ENCODE data around the gene NKG7. TPM values are rescaled to one million over a fixed set of nuclear protein-coding genes. Genes with fewer than 3 reads are reported as not detected.

Gene NKG7
- total RNA-seq, 1 donor from 2014 or later, result 2.1 TPM

GRCh38 chr19:51352783-51353360 lies 19.6 kb downstream of the NKG7 start:
- POLR2A ChIA-PET, result no interaction called here
- no peaks in the 10 kb centered on the region for H3K9me3 Mint-ChIP-seq
- CTCF ChIA-PET, result no interaction called here
- intact Hi-C loops (cut with micrococcal nuclease), result no loop called here
- DNase-seq (no peak), ATAC-seq (ENCODE audit: low read depth) (no peak)
- peaks cover 36% of the 10 kb centered on the region for H3K36me3 Mint-ChIP-seq (ENCODE audit: low read depth)
- no peak overlapping the region for H3K27ac Mint-ChIP-seq
- H3K4me1 Mint-ChIP-seq, result peaks cover 1% of the 10 kb centered on the region
- H3K27me3 Mint-ChIP-seq, result no peaks in the 10 kb centered on the region
- TF ChIP-seq CTCF (IDR thresholded peaks at IDR 0.05), result no peak
- no peak overlapping the region for H3K4me3 Mint-ChIP-seq

- TF ChIP-seq CTCF (IDR thresholded peaks at IDR 0.05), result no peak
- ATAC-seq (ENCODE audit: low read depth), result no peak
- intact Hi-C loops (cut with micrococcal nuclease), result no loop called here
- Mint-ChIP-seq H3K4me1 (no peaks in the 10 kb centered on the region), H3K4me3 (no peak overlapping the region), H3K9me3 (no peaks in the 10 kb centered on the region), H3K36me3 (ENCODE audit: low read depth) (peaks cover 50% of the 10 kb centered on the region), H3K27me3 (no peaks in the 10 kb centered on the region), H3K27ac (no peak overlapping the region)
- DNase-seq, result no peak
- ChIA-PET POLR2A (no interaction called here), CTCF (interaction anchor here (1.1 kb wide), 1 partner anchor 12 kb away, joined by 3 read pairs; no protein-coding TSS in a partner anchor)
Observed at GRCh38 chr19:51351266-51351990, 21.0 kb downstream of the NKG7 start.

GRCh38 chr19:51347209-51347928 lies 25.1 kb downstream of the NKG7 start:
- DNase-seq, result no peak
- ChIA-PET POLR2A (interaction anchor here (0.6 kb wide), 1 partner anchor 62 kb away, joined by 4 read pairs; no protein-coding TSS in a partner anchor), CTCF (no interaction called here)
- H3K4me1 Mint-ChIP-seq, result peaks cover 32% of the 10 kb centered on the region
- no peak for TF ChIP-seq CTCF (IDR thresholded peaks at IDR 0.05)
- no peak overlapping the region for H3K4me3 Mint-ChIP-seq
- no peak overlapping the region for H3K27ac Mint-ChIP-seq
- no peaks in the 10 kb centered on the region for H3K27me3 Mint-ChIP-seq
- no peaks in the 10 kb centered on the region for H3K9me3 Mint-ChIP-seq
- H3K36me3 Mint-ChIP-seq (ENCODE audit: low read depth), result peaks cover 43% of the 10 kb centered on the region
- ATAC-seq (ENCODE audit: low read depth), result no peak
- intact Hi-C loops (cut with micrococcal nuclease), result no loop called here

GRCh38 chr19:51346742-51347141 lies 25.7 kb downstream of the NKG7 start:
- Mint-ChIP-seq H3K36me3 (ENCODE audit: low read depth) (peaks cover 37% of the 10 kb centered on the region), H3K4me3 (no peak overlapping the region), H3K27me3 (no peaks in the 10 kb centered on the region), H3K4me1 (peaks cover 34% of the 10 kb centered on the region), H3K27ac (no peak overlapping the region), H3K9me3 (no peaks in the 10 kb centered on the region)
- intact Hi-C loops (cut with micrococcal nuclease), result no loop called here
- CTCF ChIA-PET, result no interaction called here
- no peak for TF ChIP-seq CTCF (IDR thresholded peaks at IDR 0.05)
- DNase-seq (no peak), ATAC-seq (ENCODE audit: low read depth) (no peak)
- POLR2A ChIA-PET, result no interaction called here

- intact Hi-C loops (cut with micrococcal nuclease), result no loop called here
- CTCF ChIA-PET, result interaction anchor here (1.2 to 2.0 kb wide), 2 partner anchors 21 to 51 kb away, joined by 3 to 7 read pairs; partner anchors contain the start of gene ETFB
- Mint-ChIP-seq H3K27ac (peak overlapping the region; percentile 92), H3K36me3 (ENCODE audit: low read depth) (peaks cover 23% of the 10 kb centered on the region), H3K27me3 (no peaks in the 10 kb centered on the region), H3K9me3 (no peaks in the 10 kb centered on the region), H3K4me3 (peak overlapping the region; percentile 58), H3K4me1 (peaks cover 42% of the 10 kb centered on the region)
- DNase-seq (no peak), ATAC-seq (ENCODE audit: low read depth) (no peak)
- POLR2A ChIA-PET, result interaction anchor here (1.0 to 1.9 kb wide), 5 partner anchors 12 to 72 kb away, joined by 3 to 10 read pairs (median 4); partner anchors contain the start of genes ETFB and SIGLEC10
- TF ChIP-seq CTCF (IDR thresholded peaks at IDR 0.05), result no peak
Observed at GRCh38 chr19:51345076-51345620, 27.3 kb downstream of the NKG7 start.
